Smooth muscle cell (in vitro differentiated cells): ENCODE data around the gene ZNF569. TPM values are rescaled to one million over a fixed set of nuclear protein-coding genes. Genes with fewer than 3 reads are reported as not detected.
A peak's percentile ranks its signal among the peaks of the same experiment; 100 is the strongest.

ENCODE experiments used
- DNase-seq: peaks from one replicate; lab custom pipeline; 2025; ENCODE audit not compliant: unreplicated experiment; lab: John Stamatoyannopoulos, UW
- H2AFZ ChIP-seq: fragments of 200-600 bp; sonication (generic); 2 replicates; pipeline ENCODE4 v1.6.0; 2016; ENCODE audit warnings: antibody characterized with exemption, low read depth, mild to moderate bottlenecking
- H3F3A ChIP-seq: fragments of 200-600 bp; sonication (generic); 2 replicates; pipeline ENCODE4 v1.6.0; 2017; ENCODE audit warnings: antibody characterized with exemption, low read depth
- H3K27ac ChIP-seq: fragments of 200-600 bp; sonication (generic); 2 replicates; pipeline ENCODE4 v1.5.1; 2016; ENCODE audit warnings: low read depth, mild to moderate bottlenecking
- H3K27me3 ChIP-seq: fragments of 200-600 bp; sonication (generic); 2 replicates; pipeline ENCODE4 v1.6.1; 2016; ENCODE audit warnings: low read depth, mild to moderate bottlenecking
- H3K36me3 ChIP-seq: fragments of 200-600 bp; sonication (generic); 2 replicates; pipeline ENCODE4 v1.5.1; 2016; ENCODE audit warnings: low read depth
- H3K4me1 ChIP-seq: fragments of 200-600 bp; sonication (generic); 2 replicates; pipeline ENCODE4 v1.5.1; 2016; ENCODE audit warnings: low read depth
- H3K4me2 ChIP-seq: fragments of 200-600 bp; sonication (generic); 2 replicates; pipeline ENCODE4 v1.6.0; 2016; ENCODE audit warnings: mild to moderate bottlenecking
- H3K4me3 ChIP-seq: fragments of 200-600 bp; sonication (generic); 2 replicates; pipeline ENCODE4 v1.5.1; 2016; ENCODE audit warnings: mild to moderate bottlenecking
- H3K79me2 ChIP-seq: fragments of 200-600 bp; sonication (generic); 2 replicates; pipeline ENCODE4 v1.6.0; 2016; ENCODE audit warnings: low read depth, mild to moderate bottlenecking
- H3K9ac ChIP-seq: fragments of 200-600 bp; sonication (generic); 2 replicates; pipeline ENCODE4 v1.6.0; 2016; ENCODE audit warnings: low read depth
- H3K9me3 ChIP-seq: fragments of 200-600 bp; sonication (generic); replicated peaks from 2 replicates; pipeline ENCODE4 v1.5.1; 2016; ENCODE audit warnings: low read depth
- H4K20me1 ChIP-seq: fragments of 200-600 bp; sonication (generic); 2 replicates; pipeline ENCODE4 v1.6.0; 2016; ENCODE audit warnings: low read depth
- WGBS: methylation state at CpG from one replicate; pipeline ENCODE4 v1.1.7; 2016; ENCODE audit warnings: low lambda C conversion rate; 5-methylcytosine and 5-hydroxymethylcytosine counted together
- polyA plus RNA-seq: library from polyadenylated mRNA; unstranded; fragments of >200 nt; fragmentation: Nextera tagmentation; extraction: Ambion mirVana; gene quantifications from 2 replicates; pipeline ENCODE4 v1.2.1, GENCODE V29; 2016
- total RNA-seq: library from RNA; depleted of rRNA; stranded (reverse); fragments of >200 nt; gene quantifications from 2 replicates; pipeline ENCODE4 v1.2.3, GENCODE V29; 2014
- TF ChIP-seq, protein P1 (sequence below): fragments of 200-600 bp; sonication (generic); IDR thresholded peaks from 2 replicates; pipeline ENCODE4 v1.5.1; 2017; ENCODE audit warnings: borderline replicate concordance, mild to moderate bottlenecking, antibody characterized with exemption; ENCODE audit not compliant: insufficient read depth, poor library complexity, severe bottlenecking

Gene ZNF569
- total and polyA plus RNA-seq, 2 experiments from 2014 or later = 3.8 to 6.6 TPM

GRCh38 chr19:37507167-37507464 lies 39.9 kb upstream of the ZNF569 start:
- Histone ChIP-seq H3K4me1 (peaks cover 7% of the 10 kb centered on the region), H3F3A (no peaks in the 10 kb centered on the region), H3K36me3 (peaks cover 12% of the 10 kb centered on the region), H2AFZ (peak overlapping the region; percentile 91), H3K4me3 (peak overlapping the region; percentile 73), H3K79me2 (no peaks in the 10 kb centered on the region), H3K9ac (peak overlapping the region; percentile 75), H3K27me3 (no peaks in the 10 kb centered on the region), H4K20me1 (no peaks in the 10 kb centered on the region), H3K4me2 (peak overlapping the region; percentile 92), H3K27ac (no peak overlapping the region), H3K9me3 (peaks cover 6% of the 10 kb centered on the region)
- DNase-seq = no peak
- 8% methylated on average over 9 of the region's 9 CpGs for WGBS
- TF ChIP-seq, protein P1, sequence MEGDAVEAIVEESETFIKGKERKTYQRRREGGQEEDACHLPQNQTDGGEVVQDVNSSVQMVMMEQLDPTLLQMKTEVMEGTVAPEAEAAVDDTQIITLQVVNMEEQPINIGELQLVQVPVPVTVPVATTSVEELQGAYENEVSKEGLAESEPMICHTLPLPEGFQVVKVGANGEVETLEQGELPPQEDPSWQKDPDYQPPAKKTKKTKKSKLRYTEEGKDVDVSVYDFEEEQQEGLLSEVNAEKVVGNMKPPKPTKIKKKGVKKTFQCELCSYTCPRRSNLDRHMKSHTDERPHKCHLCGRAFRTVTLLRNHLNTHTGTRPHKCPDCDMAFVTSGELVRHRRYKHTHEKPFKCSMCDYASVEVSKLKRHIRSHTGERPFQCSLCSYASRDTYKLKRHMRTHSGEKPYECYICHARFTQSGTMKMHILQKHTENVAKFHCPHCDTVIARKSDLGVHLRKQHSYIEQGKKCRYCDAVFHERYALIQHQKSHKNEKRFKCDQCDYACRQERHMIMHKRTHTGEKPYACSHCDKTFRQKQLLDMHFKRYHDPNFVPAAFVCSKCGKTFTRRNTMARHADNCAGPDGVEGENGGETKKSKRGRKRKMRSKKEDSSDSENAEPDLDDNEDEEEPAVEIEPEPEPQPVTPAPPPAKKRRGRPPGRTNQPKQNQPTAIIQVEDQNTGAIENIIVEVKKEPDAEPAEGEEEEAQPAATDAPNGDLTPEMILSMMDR = no peak

- peak within 1 kb of the TSS; percentile 75 for H3K9ac ChIP-seq
- DNase-seq = no peak
- H3K27ac ChIP-seq = peak within 1 kb of the TSS; percentile 80
- H3K36me3 ChIP-seq = peaks cover 7% of the 10 kb centered on the region
- TF ChIP-seq, protein P1 = no peak
- H3K4me1 ChIP-seq = peaks cover 7% of the 10 kb centered on the region
- H3K4me3 ChIP-seq = peak within 1 kb of the TSS; percentile 73
- H4K20me1 ChIP-seq = no peaks in the 10 kb centered on the region
- no peaks in the 10 kb centered on the region for H3K79me2 ChIP-seq
- H3F3A ChIP-seq = no peaks in the 10 kb centered on the region
- H3K4me2 ChIP-seq = peak within 1 kb of the TSS; percentile 92
- no peaks in the 10 kb centered on the region for H3K27me3 ChIP-seq
- H3K9me3 ChIP-seq = peaks cover 6% of the 10 kb centered on the region
- peak within 1 kb of the TSS; percentile 91 for H2AFZ ChIP-seq
- WGBS = under 1% methylated on average over 40 of the region's 40 CpGs
Measured at GRCh38 chr19:37506387-37507166, 39.3 kb upstream of the ZNF569 start, which contains the start of gene ZNF793. TSS of gene ZNF793 (plus strand) at chr19:37506939. CDS start at chr19:37523440, 16,501 bp downstream.

DNA sequence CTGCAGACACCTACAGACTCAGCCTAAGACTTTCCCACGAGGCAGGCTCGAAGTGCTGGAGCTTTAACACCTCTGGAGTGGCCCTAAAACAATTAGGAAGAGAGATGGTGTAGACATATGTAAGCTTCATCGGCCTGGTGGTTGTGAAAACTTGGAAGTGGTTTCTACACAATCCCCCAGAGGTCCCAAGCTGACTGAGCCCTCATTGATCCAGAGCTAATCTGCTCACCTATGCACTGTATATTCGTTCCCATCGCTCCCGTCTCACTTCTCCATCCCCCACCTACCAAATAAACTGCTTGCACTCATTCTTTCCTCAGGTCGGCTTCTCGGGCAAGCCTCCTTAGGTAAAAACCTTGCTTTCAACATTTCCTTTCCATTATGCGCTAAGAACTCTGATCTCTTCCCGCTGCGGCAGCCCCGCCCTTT lies 38.7 kb upstream of the ZNF569 start:
- H3K4me1 ChIP-seq = peaks cover 7% of the 10 kb centered on the region
- TF ChIP-seq, protein P1 = no peak

More for the DNA sequence above, 38.7 kb upstream of the ZNF569 start:
- Histone ChIP-seq H3K9me3 (peaks cover 6% of the 10 kb centered on the region), H3F3A (no peaks in the 10 kb centered on the region), H2AFZ (peak overlapping the region; percentile 91), H3K36me3 (peaks cover under 1% of the 10 kb centered on the region), H3K27ac (peak overlapping the region; percentile 80), H3K4me3 (peak overlapping the region; percentile 73), H3K79me2 (no peaks in the 10 kb centered on the region), H3K4me2 (peak overlapping the region; percentile 92), H3K27me3 (no peaks in the 10 kb centered on the region), H3K9ac (peak overlapping the region; percentile 75), H4K20me1 (no peaks in the 10 kb centered on the region)
- DNase-seq = no peak
- 16% methylated on average over 12 of the region's 12 CpGs for WGBS
